GM18502 (cell line): ENCODE measurements around the gene STK36.

ENCODE experiments used
- ATAC-seq: cut with Tn5 transposase; IDR thresholded peaks from one replicate; pipeline ENCODE4 v1.9.1; 2021; ENCODE audit warnings: mild to moderate bottlenecking; ENCODE audit not compliant: unreplicated experiment, poor library complexity

STK36 gene

DNA sequence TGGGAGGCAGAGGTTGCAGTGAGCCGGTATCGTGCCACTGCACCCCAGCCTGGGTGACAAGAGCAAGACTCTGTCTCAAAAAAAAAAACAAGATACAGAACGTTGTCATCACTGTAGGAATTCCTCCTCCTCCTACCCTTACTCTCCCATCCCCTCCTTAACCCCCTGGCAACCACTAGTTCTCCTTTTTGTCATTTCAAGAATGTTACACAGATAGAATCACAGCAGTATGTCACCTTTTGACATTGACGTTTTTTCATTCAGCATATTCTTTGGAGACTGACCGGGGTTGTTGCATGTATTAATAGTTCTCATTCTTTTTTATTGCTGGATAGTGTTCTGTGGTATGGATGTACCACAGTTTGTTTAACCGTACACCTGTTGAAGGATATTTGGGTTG is 71.2 kb downstream of the STK36 start:
- ATAC-seq, result no peak

DNA sequence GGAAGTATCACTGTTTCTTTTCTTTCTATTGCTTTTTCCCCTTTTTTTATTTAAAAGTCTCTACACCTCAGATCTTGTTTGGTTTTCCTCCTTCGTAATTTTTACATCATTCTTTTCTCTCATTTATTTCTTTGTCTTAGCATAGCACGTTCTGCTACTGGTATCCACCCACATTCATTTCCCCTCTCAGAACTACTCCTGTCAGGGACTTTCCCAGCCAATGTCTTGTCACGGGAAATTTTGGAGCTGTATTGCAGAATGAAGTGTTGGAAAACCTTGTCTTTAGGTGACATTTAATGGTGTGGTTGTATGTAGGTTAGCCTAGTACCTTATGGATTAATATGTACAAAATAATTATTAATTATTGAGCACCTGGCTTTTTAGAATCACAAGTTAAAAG is 72.7 kb downstream of the STK36 start:
- no peak for ATAC-seq

DNA sequence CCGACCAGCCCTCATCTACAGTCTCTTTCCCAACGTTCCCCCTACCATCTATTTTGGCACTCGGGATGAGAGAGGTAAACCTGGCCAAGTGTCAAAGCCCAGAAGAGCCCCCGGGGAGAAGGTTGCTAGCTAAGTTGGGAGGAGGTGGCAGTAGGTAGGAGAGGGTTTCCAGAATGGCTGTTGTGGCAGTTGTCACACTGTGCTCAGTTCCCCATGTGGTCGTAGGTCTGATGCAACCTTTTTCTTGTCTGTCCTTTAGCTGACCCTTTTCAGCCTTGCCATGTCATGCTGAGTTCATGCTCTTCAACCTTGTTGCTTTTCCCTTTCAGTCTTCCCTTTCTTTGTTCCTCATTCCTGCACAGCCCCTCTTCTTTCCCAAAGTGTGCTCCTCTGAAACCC is 73.3 kb downstream of the STK36 start:
- ATAC-seq, result no peak

DNA sequence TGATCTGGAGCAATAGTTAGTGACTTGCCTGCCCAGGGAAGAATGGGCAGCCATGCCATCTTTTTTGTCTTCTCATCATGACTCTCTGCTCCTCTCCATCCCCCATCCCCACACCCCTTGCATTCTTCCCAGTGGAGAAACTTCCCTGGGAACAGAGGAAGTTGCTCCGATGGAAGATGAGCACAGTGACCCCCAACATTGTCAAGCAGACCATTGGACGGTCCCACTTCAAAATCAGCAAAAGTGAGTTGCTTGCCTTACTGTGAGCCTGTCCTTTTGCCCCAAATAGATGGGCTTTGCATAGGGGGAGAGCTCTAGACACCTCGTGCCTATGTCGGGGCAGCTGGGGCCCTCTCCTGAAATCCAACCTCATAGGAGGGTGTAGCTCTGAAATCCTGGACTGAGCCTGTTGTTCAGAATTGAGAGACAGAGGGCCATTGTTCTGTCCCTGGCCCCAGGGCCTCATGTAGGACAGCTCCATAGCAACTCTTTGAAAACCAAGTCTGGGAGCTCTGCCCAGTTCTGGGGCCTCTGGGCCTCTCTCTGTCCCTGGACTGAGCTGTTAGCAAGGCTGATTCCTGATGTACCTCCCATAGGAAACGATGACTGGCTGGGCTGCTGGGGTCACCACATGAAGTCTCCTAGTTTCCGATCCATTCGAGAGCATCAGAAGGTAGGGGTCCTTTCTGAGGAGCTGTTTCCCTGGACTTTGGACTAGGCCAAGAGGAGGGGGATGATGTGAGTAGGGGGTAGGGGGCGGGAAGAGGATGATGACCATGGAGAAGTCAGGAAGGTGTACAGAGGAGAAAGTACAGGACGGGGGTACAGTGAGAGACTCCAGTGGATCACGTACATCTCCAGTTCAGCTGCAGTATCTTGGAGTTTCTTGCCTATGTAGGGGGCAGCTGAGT is 73.9 kb downstream of the STK36 start:
- ATAC-seq, result no peak

DNA sequence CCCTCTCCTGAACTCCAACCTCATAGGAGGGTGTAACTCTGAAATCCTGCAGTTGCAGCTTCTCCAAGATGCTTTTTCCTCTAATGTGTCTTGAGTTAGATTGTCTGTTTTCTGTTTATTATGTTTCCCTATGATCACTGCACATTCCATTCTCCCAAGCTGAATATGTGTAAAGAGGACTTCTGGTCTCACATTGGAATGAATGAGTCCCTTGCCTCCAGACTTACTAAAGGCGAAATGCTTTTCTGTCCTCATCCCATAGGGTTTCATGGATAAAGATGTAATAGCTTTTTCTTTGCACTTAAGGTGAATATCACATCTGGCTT is 74.5 kb downstream of the STK36 start:
- ATAC-seq, result no peak

DNA sequence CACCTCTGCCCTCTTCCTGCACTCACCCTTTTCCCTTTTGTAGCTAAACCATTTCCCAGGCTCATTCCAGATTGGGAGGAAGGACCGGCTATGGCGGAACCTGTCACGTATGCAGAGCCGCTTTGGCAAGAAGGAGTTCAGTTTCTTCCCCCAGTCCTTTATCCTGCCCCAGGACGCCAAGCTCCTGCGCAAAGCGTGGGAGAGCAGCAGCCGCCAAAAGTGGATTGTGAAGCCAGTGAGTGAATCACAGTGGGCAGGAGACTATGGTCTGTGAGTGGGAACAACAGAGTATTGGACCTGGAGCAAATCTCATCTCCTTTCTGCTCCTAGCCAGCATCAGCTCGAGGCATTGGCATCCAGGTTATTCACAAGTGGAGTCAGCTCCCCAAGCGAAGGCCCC is 75.1 kb downstream of the STK36 start:
- no peak for ATAC-seq

DNA sequence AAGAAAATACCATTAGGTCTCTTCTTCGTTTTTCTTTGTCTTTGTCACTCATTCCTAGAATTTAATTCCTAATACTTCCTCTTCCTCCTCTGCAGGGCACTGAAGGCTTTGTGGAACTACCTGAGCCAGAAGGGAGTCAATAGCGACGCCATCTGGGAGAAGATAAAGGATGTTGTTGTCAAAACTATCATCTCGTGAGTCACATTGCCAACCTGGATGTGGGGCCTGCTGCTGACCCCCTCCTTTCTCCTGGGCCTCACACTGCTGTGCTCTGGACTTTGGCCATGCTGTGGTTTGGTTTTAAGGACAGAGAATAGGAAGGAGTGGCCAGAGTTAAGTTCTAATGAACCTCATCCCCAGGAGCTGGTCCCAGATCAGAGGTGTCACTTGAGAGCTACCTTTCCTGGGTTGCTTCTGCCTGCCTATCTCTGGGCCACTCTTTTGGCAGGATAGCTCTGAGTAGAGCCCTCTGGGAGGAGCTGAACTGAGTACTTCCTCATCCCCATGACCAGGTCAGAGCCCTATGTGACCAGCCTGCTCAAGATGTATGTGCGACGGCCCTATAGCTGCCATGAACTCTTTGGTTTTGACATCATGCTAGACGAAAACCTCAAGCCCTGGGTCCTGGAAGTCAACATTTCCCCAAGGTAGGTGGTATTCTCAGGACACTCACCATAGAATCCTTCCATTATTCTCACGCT is 77.0 kb downstream of the STK36 start:
- no peak for ATAC-seq
